Activated CD4-positive, alpha-beta T cell treated with anti-CD3 and anti-CD28 coated beads, Interleukin-2, amount 10 ng/mL, durations not matched to agents 24 days and 14 days (primary cell): ENCODE data around the gene SKIL. TPM values are rescaled to one million over a fixed set of nuclear protein-coding genes. Genes with fewer than 3 reads are reported as not detected.

Source experiments
- DNase-seq: peaks from one replicate; pipeline ENCODE4 v3.0.0; 2022
- H3K27ac Mint-ChIP-seq: one replicate; pipeline ENCODE4 v1.8.0; 2022; ENCODE audit warnings: mild to moderate bottlenecking, mixed read lengths
- H3K27me3 Mint-ChIP-seq: one replicate; pipeline ENCODE4 v1.8.0; 2022; ENCODE audit warnings: mixed read lengths
- H3K36me3 Mint-ChIP-seq: one replicate; pipeline ENCODE4 v1.8.0; 2022; ENCODE audit warnings: low read depth, mild to moderate bottlenecking, mixed read lengths
- H3K4me1 Mint-ChIP-seq: one replicate; pipeline ENCODE4 v1.8.0; 2021; ENCODE audit warnings: mixed read lengths
- H3K4me3 Mint-ChIP-seq: one replicate; pipeline ENCODE4 v1.8.0; 2022; ENCODE audit warnings: mild to moderate bottlenecking, moderate library complexity, mixed read lengths
- H3K9me3 Mint-ChIP-seq: one replicate; pipeline ENCODE4 v1.8.0; 2021; ENCODE audit warnings: mixed read lengths
- intact Hi-C: fragments of 100-400 bp; cut with micrococcal nuclease; formaldehyde crosslinking; loops from one replicate; pipeline ENCODE4 v1.15.1; 2023
- total RNA-seq: library from RNA; stranded (reverse); gene quantifications from 2 replicates; pipeline ENCODE4 v1.2.3, GENCODE V29; 2022

Gene SKIL
- total RNA-seq, 1 donor from 2014 or later: 23.3 TPM

DNA sequence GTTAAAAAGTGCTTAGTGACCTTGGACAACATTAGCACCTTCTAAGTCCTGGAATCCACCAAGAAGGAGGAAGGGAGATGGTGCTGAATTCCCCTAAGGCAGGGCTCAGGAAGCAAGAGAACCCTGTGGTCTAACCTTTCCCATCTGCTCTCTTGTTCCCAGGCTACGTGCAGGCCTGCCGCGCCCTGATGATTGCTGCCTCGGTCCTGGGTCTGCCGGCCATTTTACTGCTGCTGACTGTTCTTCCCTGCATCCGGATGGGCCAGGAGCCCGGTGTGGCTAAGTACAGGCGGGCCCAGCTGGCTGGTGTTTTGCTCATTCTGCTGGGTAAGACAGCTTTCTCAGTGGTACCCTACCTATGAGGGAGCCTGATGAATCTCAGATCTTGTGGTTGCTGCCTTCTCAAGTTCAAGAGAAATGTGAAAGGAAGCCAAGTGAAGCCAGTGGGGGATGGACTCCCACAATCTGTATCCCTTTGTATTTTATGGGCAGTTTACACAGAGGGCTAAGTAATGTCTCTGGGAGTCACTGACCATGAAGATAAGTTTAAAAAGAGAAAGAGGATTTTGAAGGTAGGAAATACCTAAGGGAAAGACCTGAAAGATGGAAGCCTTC, 65.6 kb downstream of the SKIL start:
- H3K27me3 Mint-ChIP-seq: peaks cover 32% of the 10 kb centered on the region
- H3K4me1 Mint-ChIP-seq: peaks cover 11% of the 10 kb centered on the region
- intact Hi-C loops: no loop called here
- no peaks in the 10 kb centered on the region for H3K9me3 Mint-ChIP-seq
- no peak overlapping the region for H3K27ac Mint-ChIP-seq
- no peaks in the 10 kb centered on the region for H3K36me3 Mint-ChIP-seq
- H3K4me3 Mint-ChIP-seq: no peak overlapping the region
- DNase-seq: no peak

DNA sequence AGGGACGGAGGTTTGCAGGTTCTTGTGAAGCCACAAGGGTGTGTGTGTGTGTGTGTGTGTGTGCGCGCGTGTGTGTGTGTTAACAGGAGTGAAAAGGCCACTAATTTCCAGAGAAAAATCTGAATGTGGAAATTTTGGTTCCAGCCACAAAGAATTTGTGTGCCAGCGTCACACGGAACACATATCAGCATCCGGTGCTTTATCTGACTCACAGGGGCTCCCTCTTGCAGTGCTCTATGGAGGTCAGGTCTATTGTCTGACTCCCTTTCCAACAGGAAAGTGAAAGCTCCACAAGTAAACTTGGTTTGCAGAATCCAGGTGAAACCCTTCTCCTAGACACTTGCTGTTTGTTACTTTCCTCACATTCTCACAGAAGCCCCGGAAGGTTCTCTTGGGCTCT, 67.4 kb downstream of the SKIL start:
- DNase-seq: no peak
- no peak overlapping the region for H3K4me3 Mint-ChIP-seq
- no peaks in the 10 kb centered on the region for H3K9me3 Mint-ChIP-seq
- H3K27ac Mint-ChIP-seq: no peak overlapping the region
- intact Hi-C loops: no loop called here
- H3K27me3 Mint-ChIP-seq: peaks cover 23% of the 10 kb centered on the region
- H3K4me1 Mint-ChIP-seq: peaks cover 18% of the 10 kb centered on the region
- H3K36me3 Mint-ChIP-seq: no peaks in the 10 kb centered on the region

DNA sequence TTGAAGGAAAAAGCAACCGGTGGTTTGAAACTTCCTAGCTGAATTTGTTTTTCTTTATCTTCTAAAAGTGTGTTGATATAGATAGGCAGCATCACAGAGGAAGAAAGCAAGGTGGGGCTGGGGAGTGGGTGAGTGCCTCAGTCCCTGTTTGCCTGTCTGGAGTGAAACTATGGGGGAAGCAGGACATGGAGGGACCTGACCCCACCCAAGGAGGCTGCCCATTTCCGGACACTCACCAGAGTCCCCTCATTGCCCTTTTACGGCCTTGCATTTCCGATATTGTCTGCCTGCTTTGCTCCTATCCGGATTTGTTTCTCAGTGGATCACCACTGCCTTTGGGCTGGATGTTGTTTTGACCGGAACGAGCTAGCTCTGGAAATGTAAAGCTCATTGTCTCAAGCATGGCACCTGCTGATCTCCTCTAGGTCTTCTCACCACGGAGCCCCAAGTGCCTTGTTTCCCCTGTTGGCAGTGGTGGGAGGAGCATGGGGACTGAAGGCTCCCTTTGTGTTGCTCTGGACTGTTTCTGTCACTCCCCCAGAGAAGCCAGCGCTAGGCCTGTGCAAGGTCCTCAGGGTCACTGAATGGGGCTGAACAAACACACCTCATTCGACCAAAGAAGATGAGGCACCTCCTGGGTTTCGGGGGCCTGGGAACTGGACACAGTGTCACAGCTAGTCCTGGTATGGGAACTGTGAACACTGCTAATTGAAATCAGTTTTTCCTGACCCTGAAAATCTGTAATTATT, 68.2 kb downstream of the SKIL start:
- no peaks in the 10 kb centered on the region for H3K36me3 Mint-ChIP-seq
- intact Hi-C loops: no loop called here
- DNase-seq: no peak
- H3K4me3 Mint-ChIP-seq: no peak overlapping the region
- H3K4me1 Mint-ChIP-seq: peaks cover 14% of the 10 kb centered on the region
- H3K27ac Mint-ChIP-seq: no peak overlapping the region
- peaks cover 17% of the 10 kb centered on the region for H3K27me3 Mint-ChIP-seq
- no peaks in the 10 kb centered on the region for H3K9me3 Mint-ChIP-seq

DNA sequence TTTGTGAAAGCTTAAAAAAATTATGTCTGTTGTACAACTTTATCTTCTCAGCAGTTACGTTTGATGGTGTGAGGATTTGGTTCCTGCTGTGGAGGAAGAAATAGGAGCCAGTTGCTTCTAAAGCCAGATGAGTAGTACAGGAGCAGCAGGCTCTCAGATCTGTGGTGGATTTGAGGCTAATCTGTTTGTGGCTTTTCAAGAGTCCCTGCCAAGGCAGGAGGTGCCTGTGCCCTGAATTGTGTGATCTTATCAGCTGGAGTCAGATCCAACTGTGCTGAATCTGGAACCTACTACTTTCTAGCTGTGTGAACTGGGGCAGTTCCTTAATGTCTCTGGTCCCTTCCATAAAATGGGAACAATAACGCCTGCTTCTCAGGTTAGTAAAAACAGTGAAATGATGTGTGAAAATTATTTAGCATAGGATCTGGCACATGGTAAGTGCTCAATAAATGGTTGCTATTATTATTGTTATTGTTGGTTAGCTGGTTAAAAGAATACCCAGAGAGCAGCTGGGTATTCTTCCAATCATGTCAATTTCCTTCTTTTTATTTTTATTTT, 68.8 kb downstream of the SKIL start:
- H3K4me3 Mint-ChIP-seq: no peak overlapping the region
- no peaks in the 10 kb centered on the region for H3K9me3 Mint-ChIP-seq
- H3K36me3 Mint-ChIP-seq: no peaks in the 10 kb centered on the region
- DNase-seq: no peak
- peaks cover 14% of the 10 kb centered on the region for H3K4me1 Mint-ChIP-seq
- intact Hi-C loops: no loop called here
- no peak overlapping the region for H3K27ac Mint-ChIP-seq
- peaks cover 12% of the 10 kb centered on the region for H3K27me3 Mint-ChIP-seq

DNA sequence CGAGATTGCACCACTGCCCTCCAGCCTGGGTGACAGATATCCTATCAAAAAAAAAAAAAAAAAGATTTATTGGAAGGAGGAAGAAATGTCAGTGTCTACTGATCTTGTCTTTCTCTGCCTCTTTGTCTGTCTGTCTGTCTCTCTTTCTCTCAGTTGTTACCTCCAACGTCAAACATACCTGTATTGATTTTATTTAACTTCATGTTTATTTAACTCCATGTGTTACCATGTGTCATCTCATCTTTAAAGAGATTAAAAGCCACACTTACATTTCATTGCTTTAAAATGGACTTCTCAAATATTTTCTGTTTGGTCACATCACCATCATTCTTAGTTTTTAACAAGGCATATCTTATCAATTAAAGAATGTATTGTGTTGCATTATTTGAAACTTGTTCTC, 70.6 kb downstream of the SKIL start:
- intact Hi-C loops: loop anchor here (2.0 kb wide), 1 partner anchor 145 kb away; no protein-coding TSS in a partner anchor
- H3K4me1 Mint-ChIP-seq: peaks cover 11% of the 10 kb centered on the region
- H3K4me3 Mint-ChIP-seq: no peak overlapping the region
- H3K9me3 Mint-ChIP-seq: no peaks in the 10 kb centered on the region
- H3K27me3 Mint-ChIP-seq: peaks cover 9% of the 10 kb centered on the region
- DNase-seq: no peak
- H3K27ac Mint-ChIP-seq: no peak overlapping the region
- H3K36me3 Mint-ChIP-seq: no peaks in the 10 kb centered on the region

DNA sequence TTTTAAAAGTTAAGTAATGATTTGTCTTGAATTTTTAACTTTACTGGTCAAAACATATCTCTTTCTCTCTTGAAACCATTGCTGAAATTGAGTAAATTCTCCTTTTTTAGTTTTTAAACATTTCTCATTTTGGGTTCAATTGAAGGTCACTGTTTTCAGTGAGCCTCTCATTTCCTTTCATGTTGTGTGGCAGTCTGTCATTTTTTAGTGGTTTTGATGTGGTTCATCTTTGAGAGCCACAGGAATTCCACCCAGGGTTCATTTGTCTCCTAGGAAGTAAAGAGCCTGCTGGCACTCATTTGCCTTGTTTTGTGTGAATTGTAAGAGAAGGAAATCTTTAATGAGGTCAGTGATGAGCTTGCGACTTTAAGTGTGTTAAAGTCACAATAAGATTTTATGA, 71.5 kb downstream of the SKIL start:
- no peaks in the 10 kb centered on the region for H3K9me3 Mint-ChIP-seq
- H3K36me3 Mint-ChIP-seq: no peaks in the 10 kb centered on the region
- no peak overlapping the region for H3K27ac Mint-ChIP-seq
- H3K4me3 Mint-ChIP-seq: no peak overlapping the region
- intact Hi-C loops: loop anchor here (2.0 kb wide), 1 partner anchor 144 kb away; no protein-coding TSS in a partner anchor
- DNase-seq: no peak
- H3K27me3 Mint-ChIP-seq: peaks cover 7% of the 10 kb centered on the region
- peaks cover 11% of the 10 kb centered on the region for H3K4me1 Mint-ChIP-seq

DNA sequence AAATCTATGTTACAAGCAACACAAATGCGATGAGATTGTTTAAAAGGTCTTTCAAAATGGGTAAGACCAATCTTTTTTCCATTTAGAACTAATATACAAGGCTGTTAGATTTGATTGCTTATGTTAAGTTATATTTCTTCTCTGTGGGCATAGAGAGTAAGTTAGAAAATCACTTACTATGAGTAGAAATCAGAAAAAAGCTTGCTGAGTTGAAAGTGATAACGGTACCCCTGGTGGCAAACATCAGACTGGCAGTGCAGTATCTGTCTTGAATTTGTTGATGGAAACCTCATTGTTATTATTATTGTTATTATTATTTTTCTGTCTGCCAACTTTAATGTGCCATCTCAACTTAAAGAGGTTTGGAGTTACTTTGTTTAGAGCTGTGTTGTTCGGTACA, 73.5 kb downstream of the SKIL start:
- Mint-ChIP-seq H3K4me1 (peaks cover 11% of the 10 kb centered on the region), H3K4me3 (no peak overlapping the region), H3K27me3 (peaks cover 7% of the 10 kb centered on the region), H3K36me3 (no peaks in the 10 kb centered on the region), H3K9me3 (no peaks in the 10 kb centered on the region), H3K27ac (no peak overlapping the region)
- intact Hi-C loops: no loop called here
- no peak for DNase-seq

DNA sequence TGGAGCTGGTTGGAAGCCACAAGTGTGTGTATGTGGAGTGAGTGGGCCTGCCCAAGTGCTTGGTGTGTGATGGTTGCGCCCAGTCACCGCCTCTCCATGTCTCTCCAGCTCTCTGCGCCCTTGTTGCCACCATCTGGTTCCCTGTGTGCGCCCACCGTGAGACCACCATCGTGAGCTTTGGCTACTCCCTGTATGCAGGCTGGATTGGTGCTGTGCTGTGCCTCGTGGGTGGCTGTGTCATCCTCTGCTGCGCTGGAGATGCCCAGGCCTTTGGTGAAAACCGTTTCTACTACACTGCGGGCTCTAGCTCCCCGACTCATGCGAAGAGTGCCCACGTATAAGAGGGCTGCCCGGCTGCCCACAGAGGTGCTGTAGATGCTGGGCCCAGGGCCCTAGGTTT, 74.9 kb downstream of the SKIL start:
- no peaks in the 10 kb centered on the region for H3K9me3 Mint-ChIP-seq
- H3K4me1 Mint-ChIP-seq: peaks cover 15% of the 10 kb centered on the region
- H3K27ac Mint-ChIP-seq: no peak overlapping the region
- intact Hi-C loops: no loop called here
- no peak overlapping the region for H3K4me3 Mint-ChIP-seq
- H3K27me3 Mint-ChIP-seq: peaks cover 7% of the 10 kb centered on the region
- no peak for DNase-seq
- H3K36me3 Mint-ChIP-seq: no peaks in the 10 kb centered on the region

DNA sequence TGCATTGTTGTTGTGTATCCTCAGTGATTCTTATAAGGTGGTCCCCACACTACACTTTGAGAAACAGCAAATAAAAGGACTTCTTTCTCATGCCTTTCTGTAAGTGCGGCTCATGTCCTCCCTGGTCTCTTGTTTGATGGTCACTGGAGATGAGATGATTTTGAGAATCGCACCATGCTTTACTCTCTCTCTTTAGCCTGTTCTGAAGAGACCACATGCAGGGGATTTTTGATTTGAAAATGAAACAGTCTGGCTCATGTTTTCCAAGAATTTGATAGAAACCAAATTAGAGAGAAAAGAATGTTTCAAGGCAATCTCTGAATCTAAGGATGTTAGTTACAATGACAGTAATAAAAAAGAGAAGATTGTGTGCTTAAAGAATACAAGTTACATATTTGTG, 79.2 kb downstream of the SKIL start:
- H3K4me3 Mint-ChIP-seq: no peak overlapping the region
- intact Hi-C loops: no loop called here
- no peak for DNase-seq
- H3K36me3 Mint-ChIP-seq: no peaks in the 10 kb centered on the region
- H3K9me3 Mint-ChIP-seq: no peaks in the 10 kb centered on the region
- H3K27me3 Mint-ChIP-seq: peaks cover 12% of the 10 kb centered on the region
- H3K4me1 Mint-ChIP-seq: peaks cover 5% of the 10 kb centered on the region
- H3K27ac Mint-ChIP-seq: no peak overlapping the region

DNA sequence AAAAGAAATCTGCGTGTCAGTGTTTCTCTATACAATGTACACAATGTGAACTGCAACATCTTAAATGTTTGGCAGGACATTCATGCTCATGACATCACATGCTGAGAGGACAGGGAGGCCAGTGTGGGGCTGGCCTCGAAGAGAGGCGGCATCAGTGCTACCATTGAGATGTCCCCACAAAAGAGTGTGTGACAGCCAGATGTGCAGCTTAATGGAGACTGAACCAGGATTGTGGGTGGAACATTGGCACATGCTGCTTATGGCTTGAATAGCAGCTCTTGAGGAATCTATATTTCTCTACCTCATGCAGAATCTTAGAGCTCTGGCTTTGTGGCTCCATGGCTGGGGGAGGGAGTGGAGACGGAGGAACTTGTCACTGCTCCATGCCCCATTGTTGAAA, 79.7 kb downstream of the SKIL start:
- DNase-seq: no peak
- no peaks in the 10 kb centered on the region for H3K9me3 Mint-ChIP-seq
- intact Hi-C loops: no loop called here
- H3K4me3 Mint-ChIP-seq: no peak overlapping the region
- no peaks in the 10 kb centered on the region for H3K36me3 Mint-ChIP-seq
- H3K27ac Mint-ChIP-seq: no peak overlapping the region
- H3K4me1 Mint-ChIP-seq: peaks cover 5% of the 10 kb centered on the region
- peaks cover 10% of the 10 kb centered on the region for H3K27me3 Mint-ChIP-seq

DNA sequence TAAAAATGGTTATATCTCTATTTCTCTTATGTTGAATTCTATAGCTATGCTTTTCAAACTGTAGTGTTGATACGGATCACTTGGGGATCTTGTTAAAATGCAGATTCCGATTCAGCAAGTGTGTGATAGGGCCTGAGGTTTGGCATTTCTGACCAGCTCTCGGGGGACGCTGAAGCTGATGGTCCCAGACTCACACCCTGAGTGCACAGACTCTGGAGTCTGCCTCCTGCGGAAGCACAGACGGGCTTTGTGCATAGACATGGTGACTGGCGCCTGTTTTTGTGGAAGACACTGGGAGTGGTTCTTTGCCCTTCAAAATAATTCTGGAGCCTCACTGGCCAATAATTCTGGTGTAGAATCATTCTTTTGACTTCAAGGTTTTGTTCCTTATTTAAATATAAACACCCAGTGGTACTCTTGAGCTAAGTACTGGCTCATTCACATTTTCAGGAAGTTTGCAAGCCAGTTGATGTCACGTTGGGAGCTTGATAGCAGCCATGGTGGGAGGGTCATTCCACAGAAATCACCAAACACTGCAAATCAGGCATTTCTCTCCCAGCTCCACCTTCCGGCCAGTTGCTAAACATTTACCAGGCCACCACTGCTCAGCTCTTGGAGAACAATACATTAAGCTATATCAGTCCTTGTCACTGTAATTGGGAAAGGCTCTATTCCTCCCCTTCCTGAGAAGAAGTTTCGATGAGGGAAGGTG, 80.3 kb downstream of the SKIL start:
- Mint-ChIP-seq H3K27me3 (peaks cover 14% of the 10 kb centered on the region), H3K4me1 (peaks cover 5% of the 10 kb centered on the region), H3K36me3 (no peaks in the 10 kb centered on the region), H3K4me3 (no peak overlapping the region), H3K27ac (no peak overlapping the region), H3K9me3 (no peaks in the 10 kb centered on the region)
- intact Hi-C loops: no loop called here
- no peak for DNase-seq

DNA sequence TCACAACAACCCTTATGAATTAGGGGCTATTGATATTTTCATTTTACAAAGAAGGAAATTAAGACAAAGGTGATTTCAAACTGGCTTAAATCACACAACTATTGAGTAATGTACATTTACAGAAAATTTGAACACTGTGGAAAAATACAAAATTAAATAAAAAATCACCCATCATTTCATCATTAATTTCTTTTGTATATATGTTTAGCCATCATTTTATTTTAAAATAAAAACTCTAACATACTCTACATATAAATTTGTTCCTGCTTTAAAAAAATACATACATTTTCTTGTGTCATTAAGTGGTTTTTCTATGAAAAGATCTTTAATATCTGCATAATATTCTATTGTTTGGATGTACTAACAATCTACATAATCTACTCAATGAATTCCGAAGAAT, 81.3 kb downstream of the SKIL start:
- H3K27me3 Mint-ChIP-seq: peaks cover 16% of the 10 kb centered on the region
- no peak overlapping the region for H3K27ac Mint-ChIP-seq
- peaks cover 5% of the 10 kb centered on the region for H3K4me1 Mint-ChIP-seq
- DNase-seq: no peak
- no peaks in the 10 kb centered on the region for H3K9me3 Mint-ChIP-seq
- H3K4me3 Mint-ChIP-seq: no peak overlapping the region
- no peaks in the 10 kb centered on the region for H3K36me3 Mint-ChIP-seq
- intact Hi-C loops: no loop called here

DNA sequence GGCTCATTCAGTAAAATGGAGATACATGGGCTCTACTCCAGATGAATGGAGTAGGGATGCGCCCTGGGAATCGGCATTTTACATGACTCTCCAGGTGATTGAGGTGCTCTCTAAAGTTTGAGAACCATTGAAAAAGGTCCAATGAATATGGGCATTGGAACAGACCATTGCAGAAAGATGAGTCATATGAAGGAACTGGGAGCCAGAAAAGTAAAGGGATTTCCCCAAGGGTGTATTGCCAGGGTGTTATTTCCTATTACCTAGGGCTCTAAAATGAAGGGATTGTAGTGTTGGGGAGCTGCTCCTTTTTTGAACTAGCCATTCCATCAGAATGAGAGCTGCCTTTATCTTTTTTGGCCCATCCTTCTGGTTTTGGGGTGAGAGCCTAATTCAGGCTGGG, 82.8 kb downstream of the SKIL start:
- peaks cover 5% of the 10 kb centered on the region for H3K4me1 Mint-ChIP-seq
- no peak overlapping the region for H3K27ac Mint-ChIP-seq
- H3K9me3 Mint-ChIP-seq: no peaks in the 10 kb centered on the region
- intact Hi-C loops: no loop called here
- H3K36me3 Mint-ChIP-seq: no peaks in the 10 kb centered on the region
- DNase-seq: no peak
- peaks cover 17% of the 10 kb centered on the region for H3K27me3 Mint-ChIP-seq
- H3K4me3 Mint-ChIP-seq: no peak overlapping the region

DNA sequence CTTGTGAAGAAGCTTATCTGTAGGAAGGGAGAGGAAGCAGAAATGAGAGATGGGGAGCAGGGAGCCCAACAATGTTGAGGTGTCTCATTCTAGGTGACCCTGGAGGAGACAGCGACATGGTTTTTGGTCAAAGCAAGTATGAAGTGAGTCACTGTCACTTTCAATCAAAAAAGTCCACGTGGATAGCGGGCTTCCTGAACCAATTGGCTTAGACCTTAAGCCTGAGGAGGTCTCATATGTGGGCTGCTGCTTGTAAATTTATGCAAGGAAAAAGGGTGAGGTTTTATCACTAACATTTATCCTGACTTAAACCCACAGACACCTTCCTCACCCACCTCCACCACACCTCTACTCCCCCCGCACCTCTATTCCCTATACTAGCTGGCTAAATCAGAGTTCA, 83.9 kb downstream of the SKIL start:
- Mint-ChIP-seq H3K27ac (no peak overlapping the region), H3K4me3 (no peak overlapping the region), H3K9me3 (no peaks in the 10 kb centered on the region), H3K36me3 (no peaks in the 10 kb centered on the region), H3K4me1 (peaks cover 5% of the 10 kb centered on the region), H3K27me3 (peaks cover 17% of the 10 kb centered on the region)
- DNase-seq: no peak
- intact Hi-C loops: no loop called here
